ENCODE measurements around the gene GLIS1.

GLIS1 gene

GRCh38 chr1:53504901-53505300, 234.1 kb downstream of the GLIS1 start:
- H3K36me3 ChIP-seq (ENCODE audit: control insufficient read depth in 5 of 5, insufficient read depth in 5 of 5, low read length in 5 of 5), result no peaks in the 10 kb centered on the region
- H3K27ac ChIP-seq (ENCODE audit: low read depth, low read length), result no peak overlapping the region
- no peak overlapping the region for H3K9ac ChIP-seq (ENCODE audit: low read length in 5 of 5)
- H3K4me3 ChIP-seq (ENCODE audit: low read depth in 1 of 5, low read length in 5 of 5), result no peak overlapping the region
- H3K4me1 ChIP-seq (ENCODE audit: control insufficient read depth in 5 of 5, insufficient read depth in 5 of 5, low read length in 5 of 5), result no peaks in the 10 kb centered on the region
- H3K9me3 ChIP-seq (ENCODE audit: control insufficient read depth in 5 of 5, low read length in 5 of 5), result no peaks in the 10 kb centered on the region
- H3K27me3 ChIP-seq (ENCODE audit: control insufficient read depth in 5 of 5, insufficient read depth in 4 of 5, low read length in 5 of 5), result peaks cover 14 to 24% (median 17%) of the 10 kb centered on the region in 5 donors

- no peak overlapping the region for H3K9ac ChIP-seq (ENCODE audit: low read length in 5 of 5)
- H3K27ac ChIP-seq (ENCODE audit: low read depth, low read length), result no peak overlapping the region
- H3K4me1 ChIP-seq (ENCODE audit: control insufficient read depth in 5 of 5, insufficient read depth in 5 of 5, low read length in 5 of 5), result no peaks in the 10 kb centered on the region
- no peaks in the 10 kb centered on the region for H3K9me3 ChIP-seq (ENCODE audit: control insufficient read depth in 5 of 5, low read length in 5 of 5)
- H3K27me3 ChIP-seq (ENCODE audit: control insufficient read depth in 5 of 5, insufficient read depth in 4 of 5, low read length in 5 of 5), result peaks cover 17 to 36% (median 22%) of the 10 kb centered on the region in 5 donors
- H3K36me3 ChIP-seq (ENCODE audit: control insufficient read depth in 5 of 5, insufficient read depth in 5 of 5, low read length in 5 of 5), result no peaks in the 10 kb centered on the region
- H3K4me3 ChIP-seq (ENCODE audit: low read depth in 1 of 5, low read length in 5 of 5), result no peak overlapping the region
Observed at GRCh38 chr1:53503433-53504217, 235.3 kb downstream of the GLIS1 start.

DNA sequence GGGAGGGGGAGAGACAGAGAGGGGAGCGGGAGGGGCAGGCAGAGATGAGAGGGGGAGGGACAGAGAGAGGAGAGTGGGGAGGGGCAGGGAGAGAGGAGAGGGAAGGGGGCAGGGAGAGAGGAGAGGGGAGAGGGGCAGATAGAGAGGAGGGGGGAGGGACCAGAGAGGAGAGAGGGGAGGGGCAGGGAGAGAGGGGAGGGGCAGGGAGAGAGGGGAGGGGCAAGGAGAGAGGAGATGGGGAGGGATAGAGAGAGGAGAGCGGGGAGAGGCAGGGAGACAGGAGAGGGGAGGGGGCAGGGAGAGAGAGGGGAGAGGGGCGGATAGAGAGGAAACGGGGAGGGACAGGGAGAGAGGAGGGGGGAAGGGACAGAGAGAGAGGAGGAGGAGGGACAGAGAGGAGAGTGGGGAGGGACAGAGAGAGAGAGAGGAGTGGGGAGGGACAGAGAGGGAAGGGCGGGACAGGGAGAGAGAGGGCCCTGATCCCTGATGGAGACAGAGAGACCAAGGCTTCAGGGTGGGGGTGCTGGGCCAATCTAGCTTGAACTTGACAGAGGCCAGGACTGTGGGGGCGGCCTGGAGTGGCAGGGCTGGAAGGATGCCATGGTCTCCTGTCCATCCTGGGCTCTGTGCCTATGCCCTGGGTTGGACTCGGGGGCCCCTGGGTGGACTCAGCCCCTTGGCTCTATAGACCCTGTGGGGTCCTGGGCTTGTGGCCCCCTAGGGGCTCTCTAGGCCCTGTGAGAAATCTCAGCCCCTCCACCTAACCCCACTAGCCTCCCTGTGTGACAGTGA, 236.1 kb downstream of the GLIS1 start:
- H3K4me3 ChIP-seq (ENCODE audit: low read depth in 1 of 5, low read length in 5 of 5), result no peak overlapping the region
- H3K9ac ChIP-seq (ENCODE audit: low read length in 5 of 5), result no peak overlapping the region
- H3K9me3 ChIP-seq (ENCODE audit: control insufficient read depth in 5 of 5, low read length in 5 of 5), result no peaks in the 10 kb centered on the region
- peaks cover 17 to 36% (median 23%) of the 10 kb centered on the region in 5 donors for H3K27me3 ChIP-seq (ENCODE audit: control insufficient read depth in 5 of 5, insufficient read depth in 4 of 5, low read length in 5 of 5)
- H3K36me3 ChIP-seq (ENCODE audit: control insufficient read depth in 5 of 5, insufficient read depth in 5 of 5, low read length in 5 of 5), result no peaks in the 10 kb centered on the region
- H3K4me1 ChIP-seq (ENCODE audit: control insufficient read depth in 5 of 5, insufficient read depth in 5 of 5, low read length in 5 of 5), result no peaks in the 10 kb centered on the region
- no peak overlapping the region for H3K27ac ChIP-seq (ENCODE audit: low read depth, low read length)

DNA sequence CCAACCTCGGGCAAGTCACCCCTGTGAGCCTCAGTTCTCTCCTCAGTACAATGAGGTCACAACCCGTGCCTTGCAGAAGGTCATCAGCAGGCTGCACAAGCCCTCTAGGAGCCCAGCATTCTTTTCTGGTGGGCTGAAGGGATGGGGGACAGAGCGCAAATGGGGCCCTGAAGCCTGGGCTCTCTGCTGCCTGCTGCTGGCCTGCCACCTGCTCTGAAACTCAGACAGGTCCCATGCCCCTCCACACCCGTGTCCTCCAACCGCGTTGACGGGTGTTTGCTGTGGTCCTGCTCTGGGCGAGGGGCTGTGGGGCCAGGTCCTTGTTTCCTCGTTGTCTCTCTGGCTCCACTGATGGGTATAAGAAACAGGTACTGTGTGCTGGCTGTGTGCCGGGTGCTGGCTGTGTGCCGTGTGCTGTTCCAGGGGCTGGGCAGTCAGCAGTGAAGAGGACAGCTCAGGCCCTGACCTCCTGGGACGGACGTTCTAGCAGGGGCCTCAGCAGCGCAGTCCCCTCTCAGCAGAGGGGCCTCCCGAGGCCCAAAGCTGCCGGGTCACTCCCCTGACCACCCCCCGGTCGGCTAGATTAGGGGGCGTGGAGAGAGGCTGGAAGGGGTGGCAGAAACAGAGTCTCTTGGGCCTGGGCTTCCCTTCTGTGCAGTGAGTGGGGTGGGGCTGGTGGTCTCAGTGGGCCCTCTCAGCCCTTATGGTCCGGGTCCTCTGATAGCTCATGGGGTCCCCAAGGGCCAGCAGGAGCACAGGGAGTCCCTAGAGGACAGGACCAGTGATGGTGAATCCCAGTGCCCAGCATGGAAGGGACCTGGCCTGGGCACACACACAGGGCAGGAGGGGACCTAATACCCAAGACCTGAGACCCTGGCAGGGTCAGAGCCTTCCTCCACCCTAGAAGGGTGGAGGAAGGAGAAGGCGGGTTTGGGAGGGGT, 237.6 kb downstream of the GLIS1 start:
- no peak overlapping the region for H3K9ac ChIP-seq (ENCODE audit: low read length in 5 of 5)
- H3K9me3 ChIP-seq (ENCODE audit: control insufficient read depth in 5 of 5, low read length in 5 of 5), result no peaks in the 10 kb centered on the region
- H3K27ac ChIP-seq (ENCODE audit: low read depth, low read length), result no peak overlapping the region
- peaks cover 17 to 37% (median 23%) of the 10 kb centered on the region in 5 donors for H3K27me3 ChIP-seq (ENCODE audit: control insufficient read depth in 5 of 5, insufficient read depth in 4 of 5, low read length in 5 of 5)
- H3K4me3 ChIP-seq (ENCODE audit: low read depth in 1 of 5, low read length in 5 of 5), result no peak overlapping the region
- H3K36me3 ChIP-seq (ENCODE audit: control insufficient read depth in 5 of 5, insufficient read depth in 5 of 5, low read length in 5 of 5), result no peaks in the 10 kb centered on the region
- H3K4me1 ChIP-seq (ENCODE audit: control insufficient read depth in 5 of 5, insufficient read depth in 5 of 5, low read length in 5 of 5), result no peaks in the 10 kb centered on the region

DNA sequence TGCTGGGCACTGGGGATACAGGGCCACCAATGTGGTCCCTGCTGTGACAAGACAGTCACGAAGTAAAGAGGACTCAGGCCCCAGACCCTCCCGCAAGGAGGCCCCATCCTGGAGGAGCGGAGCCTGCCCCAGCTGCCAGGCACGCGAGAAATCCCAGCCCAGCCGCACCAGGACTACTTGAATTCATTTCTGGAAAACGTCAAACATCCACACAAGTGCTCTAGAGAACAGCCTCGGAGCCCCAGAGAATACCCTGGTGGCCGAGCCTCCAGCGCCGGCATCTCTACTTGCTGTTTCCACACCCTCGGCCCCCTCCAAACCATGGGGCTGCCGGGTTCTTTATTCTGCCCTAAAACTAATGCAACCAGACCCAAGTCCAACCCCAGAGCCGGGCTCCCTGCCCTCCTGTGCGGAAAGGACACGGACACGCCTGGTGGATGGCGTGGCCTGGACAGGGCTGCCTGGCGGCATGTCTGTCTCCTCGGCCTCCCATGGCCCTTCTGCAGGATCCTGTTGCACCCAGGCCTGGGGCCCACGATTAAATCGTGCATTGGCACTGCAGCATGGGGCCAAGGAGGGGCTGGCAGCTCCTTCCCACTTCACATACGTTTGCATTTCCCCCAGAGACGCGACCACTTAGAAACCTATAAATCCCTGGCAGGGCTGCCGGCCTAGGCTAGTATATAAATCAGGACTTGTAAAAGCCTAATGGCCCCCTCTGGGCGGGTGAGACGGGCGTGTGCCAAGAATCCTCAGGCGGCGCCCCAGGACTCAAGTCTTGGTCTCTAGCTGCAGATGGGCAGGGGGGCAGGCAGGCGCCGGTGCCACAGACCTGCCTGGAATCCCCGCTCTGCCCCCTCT, 238.5 kb downstream of the GLIS1 start:
- Histone ChIP-seq H3K36me3 (ENCODE audit: control insufficient read depth in 5 of 5, insufficient read depth in 5 of 5, low read length in 5 of 5) (no peaks in the 10 kb centered on the region), H3K4me3 (ENCODE audit: low read depth in 1 of 5, low read length in 5 of 5) (no peak overlapping the region)

DNA sequence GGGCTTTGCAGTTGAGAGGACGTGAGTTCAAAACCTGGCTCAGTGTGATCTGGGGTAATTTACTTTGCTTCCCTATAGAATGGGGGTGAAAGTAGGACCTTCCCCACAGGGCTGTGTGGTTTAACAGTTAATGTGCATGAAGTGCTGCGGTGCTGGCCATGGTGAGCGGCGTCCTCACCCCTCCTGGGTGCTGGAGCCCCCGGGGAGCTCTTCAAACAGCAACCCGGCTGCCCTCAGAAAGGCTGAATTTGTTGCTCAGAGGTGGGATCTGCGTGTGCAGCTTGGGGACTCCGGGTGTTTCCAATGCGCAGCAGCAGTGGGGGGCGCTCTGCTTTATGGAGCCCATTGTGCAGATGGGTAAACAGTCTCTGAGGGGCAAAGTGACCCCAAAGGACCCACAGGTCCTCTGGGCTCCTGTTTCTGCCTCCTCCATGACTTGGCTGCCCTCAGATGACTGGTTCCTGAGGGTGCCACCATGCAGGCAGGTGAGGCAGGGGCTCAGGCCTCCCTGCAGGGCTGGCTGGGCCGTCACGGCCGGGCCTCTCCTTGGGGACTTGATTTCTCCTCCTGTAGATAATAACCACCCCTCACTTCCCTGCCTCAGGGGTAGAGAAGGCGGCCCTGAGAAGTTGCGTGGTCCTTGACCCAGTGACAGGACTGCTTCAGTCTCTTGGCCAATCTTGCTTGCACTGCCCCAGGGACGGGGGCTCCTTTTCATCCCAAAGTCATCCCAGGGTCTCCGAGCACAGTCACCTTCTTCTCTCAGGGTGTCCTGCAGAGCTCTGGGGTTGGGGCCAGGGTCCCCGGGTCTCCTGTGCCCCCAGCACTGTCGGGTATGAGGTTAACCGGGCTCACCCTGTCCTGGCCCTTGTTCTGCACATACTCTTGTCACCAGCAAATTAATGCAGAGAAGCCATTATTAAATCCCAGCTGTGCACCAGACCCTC, 239.4 kb downstream of the GLIS1 start:
- H3K9ac ChIP-seq (ENCODE audit: low read length in 5 of 5), result no peak overlapping the region
- H3K9me3 ChIP-seq (ENCODE audit: control insufficient read depth in 5 of 5, low read length in 5 of 5), result no peaks in the 10 kb centered on the region
- no peaks in the 10 kb centered on the region for H3K4me1 ChIP-seq (ENCODE audit: control insufficient read depth in 5 of 5, insufficient read depth in 5 of 5, low read length in 5 of 5)
- peaks cover 17 to 39% (median 23%) of the 10 kb centered on the region in 5 donors for H3K27me3 ChIP-seq (ENCODE audit: control insufficient read depth in 5 of 5, insufficient read depth in 4 of 5, low read length in 5 of 5)
- H3K4me3 ChIP-seq (ENCODE audit: low read depth in 1 of 5, low read length in 5 of 5), result no peak overlapping the region
- no peaks in the 10 kb centered on the region for H3K36me3 ChIP-seq (ENCODE audit: control insufficient read depth in 5 of 5, insufficient read depth in 5 of 5, low read length in 5 of 5)
- H3K27ac ChIP-seq (ENCODE audit: low read depth, low read length), result no peak overlapping the region

More for the DNA sequence above, 238.5 kb downstream of the GLIS1 start:
- no peaks in the 10 kb centered on the region for H3K4me1 ChIP-seq (ENCODE audit: control insufficient read depth in 5 of 5, insufficient read depth in 5 of 5, low read length in 5 of 5)
- no peak overlapping the region for H3K27ac ChIP-seq (ENCODE audit: low read depth, low read length)
- H3K27me3 ChIP-seq (ENCODE audit: control insufficient read depth in 5 of 5, insufficient read depth in 4 of 5, low read length in 5 of 5), result peaks cover 17 to 39% (median 23%) of the 10 kb centered on the region in 5 donors
- no peaks in the 10 kb centered on the region for H3K9me3 ChIP-seq (ENCODE audit: control insufficient read depth in 5 of 5, low read length in 5 of 5)
- no peak overlapping the region for H3K9ac ChIP-seq (ENCODE audit: low read length in 5 of 5)

- H3K9ac ChIP-seq (ENCODE audit: low read length in 5 of 5), result no peak overlapping the region
- peaks cover 17 to 36% (median 23%) of the 10 kb centered on the region in 5 donors for H3K27me3 ChIP-seq (ENCODE audit: control insufficient read depth in 5 of 5, insufficient read depth in 4 of 5, low read length in 5 of 5)
- no peaks in the 10 kb centered on the region for H3K9me3 ChIP-seq (ENCODE audit: control insufficient read depth in 5 of 5, low read length in 5 of 5)
- H3K27ac ChIP-seq (ENCODE audit: low read depth, low read length), result no peak overlapping the region
- H3K4me3 ChIP-seq (ENCODE audit: low read depth in 1 of 5, low read length in 5 of 5), result no peak overlapping the region
- H3K36me3 ChIP-seq (ENCODE audit: control insufficient read depth in 5 of 5, insufficient read depth in 5 of 5, low read length in 5 of 5), result no peaks in the 10 kb centered on the region
- no peaks in the 10 kb centered on the region for H3K4me1 ChIP-seq (ENCODE audit: control insufficient read depth in 5 of 5, insufficient read depth in 5 of 5, low read length in 5 of 5)
Observed at GRCh38 chr1:53498555-53499131, 240.3 kb downstream of the GLIS1 start.

DNA sequence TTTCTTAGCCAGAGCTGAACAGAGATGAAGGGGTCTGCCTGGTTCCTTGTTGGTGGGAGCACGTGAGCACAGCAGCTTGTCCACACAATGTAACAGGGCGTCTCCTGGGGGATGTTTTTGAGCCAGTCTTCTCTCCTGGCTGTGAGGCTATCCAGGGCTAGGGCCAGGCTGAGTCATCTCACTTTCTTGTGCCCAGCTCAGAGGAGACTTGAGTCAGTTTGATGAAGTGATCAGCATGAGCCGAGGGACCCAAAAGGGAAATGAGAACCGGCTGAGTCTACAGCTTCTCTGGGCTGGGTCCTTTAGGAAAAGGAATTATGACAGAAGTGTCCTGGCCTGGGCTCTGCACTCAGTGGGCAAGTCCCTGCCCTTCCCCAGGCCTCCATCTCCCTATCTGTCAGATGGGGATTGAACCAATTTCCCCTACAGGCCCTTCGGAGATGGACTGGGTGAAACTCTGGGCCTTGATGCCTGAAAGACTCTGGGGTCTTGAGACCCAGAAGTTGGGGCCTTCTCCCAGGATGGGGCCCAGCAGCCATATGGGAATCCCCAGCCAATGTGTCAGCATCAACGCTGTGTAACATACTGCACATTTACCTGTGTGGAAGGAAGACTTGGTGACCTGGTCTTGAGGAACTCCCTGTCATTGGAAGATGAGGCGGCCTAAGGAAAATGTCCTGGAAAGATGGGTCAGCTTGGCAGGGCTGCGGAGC, 243.2 kb downstream of the GLIS1 start:
- Histone ChIP-seq H3K36me3 (ENCODE audit: control insufficient read depth in 5 of 5, insufficient read depth in 5 of 5, low read length in 5 of 5) (no peaks in the 10 kb centered on the region), H3K27ac (ENCODE audit: low read depth, low read length) (no peak overlapping the region), H3K27me3 (ENCODE audit: control insufficient read depth in 5 of 5, insufficient read depth in 4 of 5, low read length in 5 of 5) (peaks cover 5 to 24% (median 11%) of the 10 kb centered on the region in 5 donors), H3K4me3 (ENCODE audit: low read depth in 1 of 5, low read length in 5 of 5) (no peak overlapping the region), H3K9me3 (ENCODE audit: control insufficient read depth in 5 of 5, low read length in 5 of 5) (no peaks in the 10 kb centered on the region), H3K4me1 (ENCODE audit: control insufficient read depth in 5 of 5, insufficient read depth in 5 of 5, low read length in 5 of 5) (no peaks in the 10 kb centered on the region), H3K9ac (ENCODE audit: low read length in 5 of 5) (no peak overlapping the region)

Measured in subcutaneous abdominal adipose tissue (tissue), 5 donors.